ENCODE data around the gene PTPRE. TPM values are rescaled to one million over a fixed set of nuclear protein-coding genes. Genes with fewer than 3 reads are reported as not detected.

The PTPRE gene
- total RNA-seq, 2 donors from 2014 or later = 11.3 to 23.5 TPM

- no peaks in the 10 kb centered on the region for H3K4me1 ChIP-seq
- H3K36me3 ChIP-seq = no peaks in the 10 kb centered on the region
- TF ChIP-seq CTCF (IDR thresholded peaks at IDR 0.05) = no peak
- H3K27ac ChIP-seq = no peak overlapping the region
- H3K4me3 ChIP-seq = no peak overlapping the region
- no peaks in the 10 kb centered on the region for H3K9me3 ChIP-seq
- H3K27me3 ChIP-seq = no peaks in the 10 kb centered on the region
- DNase-seq (ENCODE audit: low spot score) = no peak
Observed at GRCh38 chr10:127878475-127879055, 28.3 kb upstream of the PTPRE start.

- no peaks in the 10 kb centered on the region for H3K4me1 ChIP-seq
Observed at GRCh38 chr10:127880557-127880956, 26.3 kb upstream of the PTPRE start.

DNA sequence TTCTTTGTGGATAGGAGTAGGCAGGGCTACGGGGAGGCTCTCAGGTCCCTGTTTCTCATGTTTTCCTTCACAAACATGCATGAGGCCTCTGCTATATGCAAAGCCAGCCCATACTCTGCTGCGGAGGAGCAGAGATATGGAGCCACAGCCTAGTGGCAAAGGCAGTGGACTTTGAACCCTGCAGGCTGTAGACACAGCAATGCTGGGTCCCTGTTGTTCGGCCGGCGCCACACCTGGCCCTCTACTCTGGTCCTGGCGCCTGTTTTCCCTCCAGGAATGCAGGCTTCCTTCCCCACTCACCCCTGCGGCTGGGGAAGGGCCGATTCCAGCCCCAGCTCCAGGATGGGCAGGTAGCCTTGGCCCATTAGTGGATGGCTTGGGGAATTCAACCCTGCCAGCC is 25.6 kb upstream of the PTPRE start:
- no peak for DNase-seq (ENCODE audit: low spot score)

More at GRCh38 chr10:127880557-127880956, 26.3 kb upstream of the PTPRE start:
- H3K27ac ChIP-seq = peak overlapping the region in 1 of 2 donors; percentile 50
- no peak for TF ChIP-seq CTCF (IDR thresholded peaks at IDR 0.05)
- DNase-seq (ENCODE audit: low spot score) = no peak
- H3K36me3 ChIP-seq = no peaks in the 10 kb centered on the region
- no peak overlapping the region for H3K4me3 ChIP-seq
- H3K9me3 ChIP-seq = no peaks in the 10 kb centered on the region
- H3K27me3 ChIP-seq = no peaks in the 10 kb centered on the region

GRCh38 chr10:127882391-127882790 is 24.5 kb upstream of the PTPRE start:
- no peaks in the 10 kb centered on the region for H3K4me1 ChIP-seq
- H3K27ac ChIP-seq = no peak overlapping the region
- no peaks in the 10 kb centered on the region for H3K27me3 ChIP-seq
- H3K4me3 ChIP-seq = no peak overlapping the region
- DNase-seq (ENCODE audit: low spot score) = no peak
- H3K9me3 ChIP-seq = no peaks in the 10 kb centered on the region
- TF ChIP-seq CTCF (IDR thresholded peaks at IDR 0.05) = no peak
- H3K36me3 ChIP-seq = no peaks in the 10 kb centered on the region

More for the DNA sequence above, 25.6 kb upstream of the PTPRE start:
- no peaks in the 10 kb centered on the region for H3K4me1 ChIP-seq
- H3K27ac ChIP-seq = peak overlapping the region in 1 of 2 donors; percentile 50
- TF ChIP-seq CTCF (IDR thresholded peaks at IDR 0.05) = no peak
- no peaks in the 10 kb centered on the region for H3K9me3 ChIP-seq
- H3K36me3 ChIP-seq = no peaks in the 10 kb centered on the region
- H3K4me3 ChIP-seq = no peak overlapping the region
- no peaks in the 10 kb centered on the region for H3K27me3 ChIP-seq

DNA sequence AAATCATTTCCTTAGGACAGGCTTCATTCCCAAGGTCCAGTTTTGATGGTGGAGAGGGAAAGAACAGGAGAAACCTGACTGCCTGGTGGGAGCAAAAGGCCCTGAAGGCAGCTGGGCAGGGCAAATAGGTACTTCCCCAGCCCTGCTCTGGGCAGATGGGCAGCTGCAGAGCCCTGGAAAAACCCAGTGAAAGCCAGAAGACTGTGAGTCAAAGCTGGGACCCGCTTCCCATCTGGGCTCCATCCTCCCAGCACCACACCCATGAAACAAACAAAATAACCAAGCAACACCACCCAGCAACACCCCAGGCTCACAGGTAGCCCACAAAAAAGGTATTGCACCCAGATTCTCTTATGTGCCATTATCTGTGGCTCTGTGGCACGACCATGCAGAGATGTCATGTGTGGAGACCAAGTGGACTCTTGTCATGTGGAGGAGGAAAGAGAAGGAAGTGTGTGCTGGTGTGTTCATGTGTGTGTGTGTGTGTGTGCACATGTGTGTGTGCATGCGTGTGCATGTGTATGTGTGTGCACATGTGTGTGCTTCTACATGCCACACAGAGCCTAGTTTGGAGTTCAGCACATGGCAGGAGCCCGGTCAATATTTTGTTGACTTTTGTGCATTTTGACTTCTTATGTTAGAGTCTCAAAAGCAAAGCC is 24.0 kb upstream of the PTPRE start:
- H3K9me3 ChIP-seq = no peaks in the 10 kb centered on the region
- TF ChIP-seq CTCF (IDR thresholded peaks at IDR 0.05) = no peak
- H3K4me1 ChIP-seq = no peaks in the 10 kb centered on the region
- no peaks in the 10 kb centered on the region for H3K36me3 ChIP-seq
- H3K27me3 ChIP-seq = no peaks in the 10 kb centered on the region
- H3K4me3 ChIP-seq = no peak overlapping the region
- no peak overlapping the region for H3K27ac ChIP-seq
- DNase-seq (ENCODE audit: low spot score) = no peak

Measured in right atrium auricular region (tissue), 2 donors.